Prostate gland (tissue), 2 donors: ENCODE data around the gene FAM200C.

ENCODE experiments used
- CTCF ChIP-seq, 4 experiments: fragments of 200-600 bp in 2 of 4; fragments of 450-650 bp in 2 of 4; sonication (generic) in 2 of 4; IDR thresholded peaks; 1 replicate in 3 of 4; 2 replicates in 1 of 4; pipeline ENCODE4 v1.5.1; 2016 to 2019; ENCODE audit warnings: antibody characterized with exemption in 4 of 4, mild to moderate bottlenecking in 2 of 4, moderate library complexity in 2 of 4
- POLR2A ChIP-seq: fragments of 450-650 bp; IDR thresholded peaks from one replicate; pipeline ENCODE4 v1.6.1; 2016; ENCODE audit warnings: antibody characterized with exemption, mild to moderate bottlenecking
- POLR2AphosphoS5 ChIP-seq: sonication (generic); formaldehyde crosslinking; IDR thresholded peaks from one replicate; pipeline ENCODE4 v1.6.1; 2017; ENCODE audit warnings: antibody characterized with exemption

GRCh38 chr5:160371294-160371693, 28.6 kb downstream of the FAM200C start:
- no peak for TF ChIP-seq CTCF (IDR thresholded peaks at IDR 0.05)
- no peak for TF ChIP-seq POLR2A
- TF ChIP-seq POLR2AphosphoS5: no peak
